HG02642 (cell line): Measurements from ENCODE around the gene ELOB.
A peak's percentile ranks its signal among the peaks of the same experiment; 100 is the strongest.

Experiments
- ATAC-seq: cut with Tn5 transposase; IDR thresholded peaks from one replicate; pipeline ENCODE4 v1.9.1; 2021; ENCODE audit warnings: mild to moderate bottlenecking; ENCODE audit not compliant: unreplicated experiment, poor library complexity

Gene ELOB

DNA sequence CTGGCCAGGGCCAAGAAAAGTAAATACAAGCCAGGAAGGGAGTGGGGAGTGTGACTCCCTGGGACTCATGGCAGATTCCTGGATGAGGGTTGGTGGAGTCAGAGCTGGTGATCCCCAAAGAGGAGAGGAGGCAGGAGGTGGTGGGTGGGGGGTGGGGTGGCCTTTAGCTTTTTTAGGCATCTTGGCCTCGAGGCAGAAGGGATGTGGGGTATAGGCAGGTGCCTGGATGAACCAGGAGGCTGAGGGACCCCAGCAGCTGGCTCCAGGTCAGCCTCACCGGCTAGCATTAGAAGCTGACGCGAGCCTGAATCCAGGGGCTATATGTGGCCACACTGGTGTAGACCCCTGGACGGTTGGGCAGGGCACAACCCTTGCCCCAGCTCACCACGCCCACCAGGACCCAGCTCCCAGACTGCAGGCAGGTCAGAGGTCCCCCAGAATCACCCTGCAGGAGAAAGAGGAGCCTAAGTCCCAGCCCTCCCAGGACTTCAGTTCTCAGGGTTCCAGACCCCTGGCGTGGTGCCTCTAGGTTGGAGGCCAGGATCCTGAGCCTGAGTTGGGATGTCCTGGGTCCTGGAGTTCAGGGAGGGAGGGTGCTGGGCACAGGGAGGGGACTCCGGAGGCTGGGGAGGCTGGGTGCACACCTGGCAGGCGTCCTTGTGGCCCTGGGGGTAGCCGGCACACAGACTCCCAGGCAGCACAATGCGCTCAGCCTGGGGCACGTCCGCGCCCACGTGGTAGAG, 7.4 kb upstream of the ELOB start:
- no peak for ATAC-seq

DNA sequence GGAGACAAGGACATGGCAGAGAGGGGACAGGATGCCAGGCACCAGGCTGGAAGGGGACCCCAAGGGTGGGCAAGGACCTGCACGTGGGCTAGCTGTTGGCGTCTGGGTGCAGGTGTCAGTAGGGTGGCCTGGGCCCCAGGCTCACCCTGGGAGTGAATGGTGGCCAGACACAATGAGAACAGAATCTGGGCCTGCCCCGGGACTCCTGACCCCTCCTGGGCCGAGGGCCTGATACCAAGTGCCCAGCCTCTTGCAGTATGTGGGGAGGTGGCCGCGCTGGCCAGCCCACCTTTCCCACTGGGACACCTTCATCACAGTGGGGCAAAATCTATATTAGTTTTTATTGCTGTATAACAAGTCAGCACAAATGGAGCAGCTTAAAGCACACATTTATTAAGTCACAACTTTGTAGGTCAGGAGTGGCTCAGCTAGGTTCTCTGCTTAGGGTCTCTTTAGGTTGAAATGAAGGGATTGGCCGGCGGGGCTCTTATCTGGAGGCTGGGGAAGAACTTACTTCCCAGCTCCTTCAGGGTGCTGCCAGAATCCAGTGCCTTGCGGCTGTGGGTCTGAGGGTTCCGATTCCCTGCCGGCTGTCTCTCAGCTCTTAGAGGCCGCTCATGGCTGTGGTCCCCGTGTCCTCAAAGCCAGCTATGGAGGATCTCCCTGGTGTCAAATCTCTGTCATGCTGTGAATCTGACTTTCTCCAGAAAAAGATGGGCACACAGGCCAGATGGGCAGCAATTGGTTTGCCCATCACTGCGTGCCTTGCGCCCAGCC, 6.7 kb upstream of the ELOB start:
- no peak for ATAC-seq

DNA sequence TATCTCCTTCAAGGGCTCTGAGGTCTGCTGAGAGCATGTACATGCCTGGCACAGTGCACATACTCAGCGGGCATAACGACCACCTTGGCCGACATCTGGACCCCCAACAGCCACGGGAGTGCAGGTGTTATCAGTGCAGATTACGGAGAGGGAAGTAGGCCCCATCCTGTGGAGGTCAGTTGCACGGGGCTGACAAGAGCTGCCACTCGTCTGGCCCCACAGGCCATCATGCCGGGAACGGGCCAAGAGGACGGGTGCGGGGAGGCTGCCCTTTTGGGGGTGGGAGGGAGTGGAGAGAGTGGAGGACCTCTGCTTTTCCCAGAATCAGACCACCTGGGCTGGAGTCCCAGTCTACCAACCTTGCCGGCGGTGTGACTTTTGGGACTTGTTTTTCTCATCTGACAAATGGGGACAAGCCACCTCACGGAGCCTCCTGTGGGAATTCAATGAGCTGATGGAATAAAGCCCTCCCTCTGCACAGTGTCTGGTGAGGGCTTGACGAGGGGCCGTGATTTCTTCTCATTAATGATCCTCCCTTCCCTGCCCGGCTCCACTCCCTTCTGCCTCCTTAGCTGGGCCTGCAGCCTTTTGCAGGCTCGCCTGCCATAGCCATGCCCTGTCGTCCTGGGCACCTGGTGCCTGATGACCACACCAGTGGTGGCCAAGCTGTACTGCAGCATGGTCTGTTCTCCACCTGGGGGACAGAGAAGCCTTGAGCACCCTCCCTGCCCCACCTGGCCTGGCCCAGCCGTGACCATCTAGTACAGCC, 5.7 kb upstream of the ELOB start:
- no peak for ATAC-seq

DNA sequence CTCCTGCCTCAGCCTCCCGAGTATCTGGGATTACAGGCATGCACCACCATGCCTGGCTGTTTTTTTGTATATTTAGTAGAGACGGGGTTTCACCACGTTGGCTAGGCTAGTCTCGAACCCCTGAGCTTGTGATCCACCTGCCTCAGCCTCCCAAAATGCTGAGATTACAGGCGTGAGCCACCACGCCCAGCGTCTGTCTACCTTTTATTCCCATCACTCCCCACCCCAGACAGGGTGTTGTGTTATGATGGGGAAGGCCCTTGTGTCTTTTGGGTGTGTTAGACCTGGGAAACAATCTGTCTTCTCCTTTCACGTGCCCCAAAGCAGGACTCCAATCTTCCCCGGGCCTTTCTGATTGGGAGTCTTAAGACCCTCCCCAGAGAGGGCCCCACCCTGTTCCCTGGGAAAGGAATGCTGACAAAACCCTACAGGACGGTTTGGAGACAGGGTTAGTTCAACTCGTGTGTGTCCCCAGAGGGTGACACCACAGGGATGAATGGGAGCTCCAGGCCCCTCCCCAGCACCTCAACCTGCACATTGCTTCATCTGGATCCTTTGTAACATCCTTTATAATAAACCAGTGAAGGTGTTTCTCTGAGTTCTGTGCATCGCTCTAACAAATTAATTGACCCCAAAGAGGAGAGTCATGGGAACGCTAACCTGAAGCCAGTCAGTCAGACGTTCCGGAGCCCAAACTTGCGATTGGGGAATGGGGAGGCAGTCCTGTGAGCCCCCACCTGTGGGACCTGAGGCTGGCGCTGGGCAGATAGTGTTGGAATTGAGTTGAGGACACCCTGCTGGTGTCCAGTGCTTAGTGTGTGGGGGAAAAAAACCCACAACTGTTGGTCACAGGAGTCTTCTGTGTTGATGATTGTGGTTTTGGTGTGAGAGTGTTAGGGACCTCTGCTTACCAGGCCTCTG, 3.2 kb upstream of the ELOB start:
- ATAC-seq: no peak

GRCh38 chr16:2779151-2779920, 2.3 kb upstream of the ELOB start:
- ATAC-seq: no peak

DNA sequence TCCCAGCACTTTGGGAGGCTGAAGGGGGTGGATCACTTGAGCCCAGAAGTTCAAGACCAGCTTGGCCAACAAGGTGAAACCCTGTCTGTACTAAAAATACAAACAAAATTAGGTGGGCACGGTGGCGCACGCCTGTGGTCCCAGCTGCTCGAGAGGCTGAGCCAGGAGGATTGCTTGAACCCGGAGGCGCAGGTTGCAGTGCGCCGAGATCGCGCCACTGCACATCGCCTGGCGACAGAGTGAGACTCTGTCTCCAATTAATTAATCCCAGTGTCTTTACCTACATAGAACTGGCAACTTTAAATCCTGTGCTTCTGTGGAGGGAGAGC, 1.5 kb upstream of the ELOB start:
- no peak for ATAC-seq

DNA sequence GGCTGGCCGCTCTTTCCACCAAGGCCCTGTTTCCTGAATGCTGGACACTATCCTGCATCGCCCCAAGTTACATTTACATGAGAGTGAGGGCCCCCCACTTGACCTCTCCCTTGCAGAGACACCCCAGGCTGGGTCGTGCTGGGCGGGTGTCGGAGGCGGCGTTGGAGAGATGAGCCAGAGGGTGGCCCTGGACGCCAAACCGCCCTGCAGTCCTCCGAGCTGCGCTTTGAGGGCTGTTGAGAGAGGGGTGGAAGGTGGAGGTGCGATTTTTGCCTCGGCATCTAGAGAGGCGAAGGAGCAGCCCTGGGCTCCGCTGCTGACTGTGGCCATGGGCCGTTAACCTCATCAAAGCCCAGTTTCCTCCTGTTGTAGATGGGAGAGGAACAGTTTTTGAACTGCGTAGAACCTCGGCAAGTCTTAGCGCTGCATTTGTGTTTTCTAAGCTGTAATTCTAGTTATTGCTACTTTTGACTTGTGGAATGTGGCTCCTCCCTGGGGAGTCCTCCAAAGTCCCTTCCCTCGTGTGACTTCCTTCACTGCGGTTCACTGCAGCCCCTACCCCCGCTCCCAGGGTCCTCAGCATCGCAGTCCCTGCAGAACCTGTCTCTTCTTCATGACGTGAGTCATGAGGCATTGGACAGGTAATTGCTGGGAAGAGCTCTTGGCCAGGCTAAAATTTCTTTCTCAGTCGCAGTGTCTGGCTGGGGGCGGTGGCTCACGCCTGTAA, 986 bp upstream of the ELOB start:
- peak; percentile 3 for ATAC-seq

DNA sequence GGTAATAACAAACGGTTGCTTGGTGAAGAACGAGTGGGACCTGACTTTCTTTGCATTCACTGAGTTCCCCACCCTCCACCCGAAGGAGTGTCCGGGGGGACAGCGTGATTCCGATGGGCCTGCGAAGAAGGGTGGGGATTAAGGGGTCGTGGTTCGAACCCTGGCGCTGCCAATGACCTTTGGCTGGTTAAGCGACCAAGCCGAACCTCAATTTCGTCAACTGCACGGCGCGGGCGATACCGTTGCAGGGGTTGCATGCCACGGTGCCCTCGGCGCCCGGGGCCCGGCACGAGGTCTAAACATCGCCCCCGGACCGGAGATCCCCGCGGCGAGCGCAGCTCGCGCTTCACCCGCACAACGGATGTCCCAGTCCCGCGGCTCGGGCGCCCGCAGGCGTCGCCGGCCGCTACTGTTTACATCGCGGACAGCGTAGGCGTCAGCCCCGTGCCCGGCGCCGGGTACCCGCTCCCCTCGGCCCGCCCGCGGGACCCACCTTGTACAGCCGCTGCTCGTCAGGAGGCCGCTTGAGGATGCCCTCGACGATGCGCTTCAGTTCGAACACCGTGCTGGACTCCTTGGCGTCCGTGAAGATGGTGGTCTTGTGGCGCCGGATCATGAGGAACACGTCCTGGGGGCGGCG, 460 bp downstream of the ELOB start:
- peak; percentile 23 for ATAC-seq

GRCh38 chr16:2775765-2776499, 1.1 kb downstream of the ELOB start:
- no peak for ATAC-seq

DNA sequence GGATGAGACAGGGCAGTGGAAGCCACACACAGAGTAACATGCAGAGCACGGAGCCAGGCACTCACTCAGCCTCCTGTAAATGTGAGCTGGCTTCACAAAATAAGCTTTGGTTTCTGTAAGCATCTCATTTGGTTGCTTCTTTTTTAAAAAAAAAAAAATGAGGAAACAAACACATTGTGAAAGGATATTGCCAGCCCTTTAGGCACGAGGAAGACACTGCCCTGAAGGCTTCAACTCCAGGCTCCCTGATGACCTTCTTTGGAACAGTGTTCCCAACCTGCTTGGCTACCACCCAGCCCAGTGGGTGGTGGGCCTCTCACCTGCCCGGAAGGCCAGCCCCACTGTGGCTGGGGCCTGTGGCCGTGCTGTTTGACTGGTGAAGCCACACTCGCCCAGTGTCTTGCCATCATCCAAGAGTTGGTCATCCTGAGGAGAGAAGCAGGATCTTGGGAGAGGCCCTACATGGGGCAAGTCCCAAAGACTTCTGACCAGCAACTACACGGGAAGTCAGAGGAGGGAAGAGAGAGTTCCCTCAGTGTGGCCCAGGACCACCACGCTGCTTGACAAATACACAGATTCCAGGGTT, 1.9 kb downstream of the ELOB start:
- ATAC-seq: no peak

GRCh38 chr16:2774161-2774891, 2.8 kb downstream of the ELOB start:
- ATAC-seq: no peak

DNA sequence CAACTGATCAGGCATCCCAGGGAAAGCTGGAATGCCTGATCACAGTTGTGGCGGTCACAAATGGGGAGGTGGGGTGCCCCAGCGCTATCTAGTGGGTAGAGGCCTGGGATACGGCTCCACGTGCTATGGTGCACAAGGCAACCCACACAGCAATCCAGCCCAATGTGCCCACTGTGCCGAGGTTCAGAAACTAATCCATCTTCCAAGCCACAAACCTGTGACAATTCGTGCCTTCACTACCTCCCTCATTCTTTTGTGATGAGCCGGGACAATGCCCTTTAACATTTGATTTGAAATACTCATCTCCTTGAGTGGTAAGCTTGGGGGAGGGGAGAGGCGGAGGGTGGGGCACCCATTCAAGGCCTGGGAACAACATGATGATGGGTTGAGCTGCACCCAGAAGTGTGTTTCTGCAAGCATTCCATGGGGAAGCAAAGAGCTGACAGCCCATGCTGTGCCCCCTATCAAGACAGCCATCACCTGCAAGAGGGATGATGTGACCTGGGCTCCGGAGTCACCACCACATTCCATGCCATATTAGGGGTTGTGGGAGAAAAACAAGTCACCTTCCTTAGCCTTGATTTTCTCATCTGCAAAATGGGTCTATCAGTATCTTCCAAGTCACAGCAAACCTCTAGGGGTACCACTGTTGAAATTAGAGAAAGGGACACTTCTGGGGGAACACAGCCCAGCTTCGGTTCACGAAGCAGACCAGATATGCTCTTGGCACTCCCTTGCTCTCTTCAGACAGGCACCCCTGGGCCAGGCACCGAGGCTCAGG, 3.7 kb downstream of the ELOB start:
- no peak for ATAC-seq

- ATAC-seq: no peak
Measured at GRCh38 chr16:2771496-2772402, 5.3 kb downstream of the ELOB start.

DNA sequence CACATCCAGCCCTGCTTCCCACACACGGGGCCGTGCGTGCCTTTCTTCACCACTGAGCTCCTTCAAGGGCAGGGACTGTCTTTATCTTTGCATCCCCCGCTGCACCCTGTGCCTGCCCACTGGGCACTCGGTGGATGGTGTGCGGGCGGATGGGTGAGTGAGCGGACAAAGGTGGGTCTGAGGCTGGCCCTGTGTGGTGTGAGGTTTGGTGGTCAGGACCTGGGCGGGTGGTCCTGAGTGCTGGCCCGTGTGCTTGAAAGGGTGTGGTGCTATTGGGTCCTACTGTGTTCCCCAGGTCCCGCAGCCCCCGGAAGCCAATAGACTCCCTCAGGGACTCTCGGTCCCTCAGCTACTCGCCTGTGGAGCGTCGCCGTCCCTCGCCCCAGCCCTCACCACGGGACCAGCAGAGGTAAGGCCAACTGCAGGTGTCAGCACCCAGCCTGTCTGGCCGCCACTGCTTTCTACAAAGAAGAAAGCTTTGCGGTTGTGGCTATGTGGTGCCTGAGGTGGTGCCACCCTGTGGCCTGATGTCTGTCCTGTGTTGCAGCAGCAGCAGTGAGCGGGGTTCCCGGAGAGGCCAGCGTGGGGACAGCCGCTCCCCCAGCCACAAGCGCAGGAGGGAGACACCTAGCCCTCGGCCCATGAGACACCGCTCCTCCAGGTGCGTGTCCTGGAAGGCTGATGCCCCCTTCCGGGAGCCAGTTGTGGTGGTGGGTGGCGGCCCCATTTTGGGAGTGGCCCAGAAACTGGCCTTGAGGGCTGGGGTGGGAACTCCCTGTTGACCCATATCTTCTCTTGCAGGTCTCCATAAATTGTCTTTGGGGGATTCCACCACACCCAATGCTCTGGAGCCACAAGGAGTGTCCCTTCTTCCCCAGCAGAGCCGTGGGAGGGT, 6.8 kb downstream of the ELOB start:
- no peak for ATAC-seq
